Lung (tissue), 12 donors: ENCODE results near the gene SNU13. TPM values are rescaled to one million over a fixed set of nuclear protein-coding genes. Genes with fewer than 3 reads are reported as not detected.
"Not testable (repeated sequence)": the region's sequence is repeated elsewhere in the genome, so short reads cannot be mapped to it uniquely, and the experiment has no call there.

Experiments
- ATAC-seq: fragments of 200-7000 bp; cut with Tn5 transposase; one replicate; pipeline ENCODE4 v1.9.1; 2020; ENCODE audit warnings: moderate number of reproducible peaks; ENCODE audit not compliant: insufficient read depth, low FRiP score
- DNase-seq, 3 donors: peaks; one replicate each; pipeline ENCODE4 v3.0.0-alpha.2; 2013 to 2017
- H3K27ac ChIP-seq, 2 donors: one replicate each; pipeline ENCODE4 v1.5.1; 2013; ENCODE audit warnings: mild to moderate bottlenecking in 2 of 2, moderate library complexity in 2 of 2, control low read depth in 1 of 2, inconsistent platforms in 1 of 2, low read depth in 1 of 2, low read length in 1 of 2
- H3K27me3 ChIP-seq, 3 donors: one replicate each; pipeline ENCODE4 v1.5.1; 2013; ENCODE audit warnings: low read length in 2 of 3; ENCODE audit not compliant: control insufficient read depth in 3 of 3, insufficient read depth in 3 of 3
- H3K36me3 ChIP-seq, 4 donors: one replicate each; pipeline ENCODE4 v1.5.1; 2013; ENCODE audit warnings: low read length in 4 of 4, mild to moderate bottlenecking in 1 of 4, moderate library complexity in 1 of 4; ENCODE audit not compliant: control insufficient read depth in 4 of 4, insufficient read depth in 4 of 4
- H3K4me1 ChIP-seq, 5 donors: one replicate each; pipeline ENCODE4 v1.5.1; 2013; ENCODE audit warnings: low read length in 5 of 5, mild to moderate bottlenecking in 2 of 5, moderate library complexity in 1 of 5; ENCODE audit not compliant: control insufficient read depth in 5 of 5, insufficient read depth in 5 of 5
- H3K4me3 ChIP-seq: one replicate; pipeline ENCODE4 v1.5.1; 2013; ENCODE audit warnings: mild to moderate bottlenecking, control low read depth, moderate library complexity
- H3K9ac ChIP-seq, 2 donors: one replicate each; pipeline ENCODE4 v1.5.1; 2013; ENCODE audit warnings: low read length in 2 of 2, control low read depth in 1 of 2; ENCODE audit not compliant: insufficient read depth in 1 of 2
- H3K9me3 ChIP-seq, 4 donors: one replicate each; pipeline ENCODE4 v1.5.1; 2013; ENCODE audit warnings: low read length in 3 of 4, mild to moderate bottlenecking in 1 of 4, moderate library complexity in 1 of 4; ENCODE audit not compliant: control insufficient read depth in 4 of 4, insufficient read depth in 3 of 4
- whole genome bisulfite sequencing, 2 donors: extraction: QIAGEN DNeasy Blood & Tissue Kit; methylation state at CpG; one replicate each; pipeline ENCODE4 v1.1.7; 2013; 5-methylcytosine and 5-hydroxymethylcytosine counted together
- polyA plus RNA-seq, 2 donors: library from polyadenylated mRNA; stranded (reverse); fragments of 200-250 nt; gene quantifications; one replicate each; pipeline ENCODE4 v1.2.1, GENCODE V29; 2013
- total RNA-seq, 2 donors: library from RNA; depleted of rRNA in 1 of 2; stranded (reverse); fragments of >200 nt in 1 of 2; gene quantifications; one replicate each; pipeline ENCODE4 v1.2.1, GENCODE V29; 2014 to 2021
- TF ChIP-seq, protein P1 (sequence below): IDR thresholded peaks from 2 replicates; pipeline ENCODE4 v1.5.1; 2012; ENCODE audit warnings: mild to moderate bottlenecking; ENCODE audit errors: control extremely low read depth, extremely low read depth
- donor health status: control.
- donor health status: control.
- donor health status: Bipolar disorder and iron deficiency.
- donor health status: healthy.
- donor health status: DM: yes; HTN: yes; CAD: no.

The SNU13 gene
- total and polyA plus RNA-seq, 4 donors = 67.7 to 206 (median 135) TPM

DNA sequence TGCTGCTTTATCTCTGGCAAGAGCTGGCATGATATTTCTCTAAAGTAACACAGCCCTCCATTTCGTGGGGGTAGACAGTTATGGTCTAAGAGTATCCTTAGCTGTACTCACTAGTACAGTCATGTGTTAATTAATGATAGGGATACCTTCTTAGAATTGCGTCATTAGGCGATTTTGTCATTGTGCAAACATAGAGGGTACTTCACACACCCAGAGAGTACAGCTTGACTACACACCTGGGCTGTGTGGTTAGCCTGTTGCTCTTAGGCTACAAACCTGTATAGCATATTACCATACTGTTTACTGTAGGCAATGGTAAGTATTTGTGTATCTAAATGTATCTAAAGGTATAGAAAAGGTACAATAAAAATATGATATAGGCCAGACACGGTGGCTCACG lies 50.5 kb downstream of the SNU13 start:
- peak overlapping the region in 1 of 2 donors; percentile 64 for H3K27ac ChIP-seq
- H3K27me3 ChIP-seq = no peaks in the 10 kb centered on the region
- no peak overlapping the region for H3K9ac ChIP-seq
- WGBS, 2 donors = 75 to 89% methylated on average over 5 of the region's 5 CpGs
- TF ChIP-seq, protein P1, sequence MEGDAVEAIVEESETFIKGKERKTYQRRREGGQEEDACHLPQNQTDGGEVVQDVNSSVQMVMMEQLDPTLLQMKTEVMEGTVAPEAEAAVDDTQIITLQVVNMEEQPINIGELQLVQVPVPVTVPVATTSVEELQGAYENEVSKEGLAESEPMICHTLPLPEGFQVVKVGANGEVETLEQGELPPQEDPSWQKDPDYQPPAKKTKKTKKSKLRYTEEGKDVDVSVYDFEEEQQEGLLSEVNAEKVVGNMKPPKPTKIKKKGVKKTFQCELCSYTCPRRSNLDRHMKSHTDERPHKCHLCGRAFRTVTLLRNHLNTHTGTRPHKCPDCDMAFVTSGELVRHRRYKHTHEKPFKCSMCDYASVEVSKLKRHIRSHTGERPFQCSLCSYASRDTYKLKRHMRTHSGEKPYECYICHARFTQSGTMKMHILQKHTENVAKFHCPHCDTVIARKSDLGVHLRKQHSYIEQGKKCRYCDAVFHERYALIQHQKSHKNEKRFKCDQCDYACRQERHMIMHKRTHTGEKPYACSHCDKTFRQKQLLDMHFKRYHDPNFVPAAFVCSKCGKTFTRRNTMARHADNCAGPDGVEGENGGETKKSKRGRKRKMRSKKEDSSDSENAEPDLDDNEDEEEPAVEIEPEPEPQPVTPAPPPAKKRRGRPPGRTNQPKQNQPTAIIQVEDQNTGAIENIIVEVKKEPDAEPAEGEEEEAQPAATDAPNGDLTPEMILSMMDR = no peak
- ATAC-seq (peak; percentile 80), DNase-seq (peak in 1 of 3 donors; percentile 25)
- H3K4me1 ChIP-seq = peaks cover 0 to 1% (median 0%) of the 10 kb centered on the region in 5 donors
- H3K36me3 ChIP-seq = peaks cover 29 to 68% (median 47%) of the 10 kb centered on the region in 4 donors
- H3K9me3 ChIP-seq = no peaks in the 10 kb centered on the region
- H3K4me3 ChIP-seq = no peak overlapping the region

DNA sequence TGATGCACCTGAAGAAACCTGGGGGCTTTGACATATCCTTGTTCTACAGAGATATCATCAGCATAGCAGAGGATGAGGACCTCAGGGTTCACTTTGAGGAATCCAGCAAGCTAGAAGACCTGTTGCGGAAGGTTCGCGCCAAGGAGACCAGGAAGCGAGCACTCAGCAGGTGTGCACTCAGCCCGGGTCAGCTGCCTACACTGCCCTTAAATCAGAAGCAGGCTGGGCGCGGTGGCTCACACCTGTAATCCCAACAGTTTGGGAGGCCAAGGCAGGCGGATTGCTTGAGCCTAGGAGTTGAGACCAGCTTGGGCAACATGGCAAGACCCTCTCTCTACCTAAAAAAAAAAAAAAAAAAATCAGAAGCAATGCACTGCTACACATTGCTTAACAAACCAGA lies 51.0 kb downstream of the SNU13 start:
- DNase-seq, H3K4me1 ChIP-seq, H3K9ac ChIP-seq, H3K9me3 ChIP-seq, H3K4me3 ChIP-seq, H3K27me3 ChIP-seq: not testable (repeated sequence)
- H3K27ac ChIP-seq = peak overlapping the region in 1 of 2 donors; percentile 58
- ATAC-seq = peak; percentile 54
- H3K36me3 ChIP-seq = peaks cover 29 to 65% (median 45%) of the 10 kb centered on the region in 4 donors
- WGBS, 2 donors = 89 to 95% methylated on average over 8 of the region's 8 CpGs

DNA sequence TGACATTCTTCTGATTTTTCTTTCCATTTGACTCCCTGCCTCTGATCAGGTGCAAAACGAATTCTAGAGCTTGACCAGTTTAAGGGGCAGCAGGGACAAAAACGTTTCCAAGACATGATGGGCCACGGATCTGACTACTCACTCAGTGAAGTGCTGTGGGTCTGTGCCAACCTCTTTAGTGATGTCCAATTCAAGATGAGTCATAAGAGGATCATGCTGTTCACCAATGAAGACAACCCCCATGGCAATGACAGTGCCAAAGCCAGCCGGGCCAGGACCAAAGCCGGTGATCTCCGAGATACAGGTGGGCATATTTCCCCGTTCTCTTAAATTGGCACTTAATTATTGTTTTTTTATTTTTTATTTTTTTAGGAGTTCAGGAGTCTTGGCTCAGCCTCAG lies 52.2 kb downstream of the SNU13 start:
- TF ChIP-seq, protein P1 = no peak
- no peak overlapping the region for H3K9ac ChIP-seq
- H3K27ac ChIP-seq = peak overlapping the region in 1 of 2 donors; percentile 84
- H3K36me3 ChIP-seq = peaks cover 25 to 57% (median 44%) of the 10 kb centered on the region in 4 donors
- no peaks in the 10 kb centered on the region for H3K27me3 ChIP-seq
- WGBS, 2 donors = 78 to 85% methylated on average over 7 of the region's 7 CpGs
- no peak for DNase-seq
- H3K9me3 ChIP-seq = no peaks in the 10 kb centered on the region
- H3K4me1 ChIP-seq = peaks cover 0 to 1% (median 0%) of the 10 kb centered on the region in 5 donors
- no peak overlapping the region for H3K4me3 ChIP-seq
- no peak for ATAC-seq

DNA sequence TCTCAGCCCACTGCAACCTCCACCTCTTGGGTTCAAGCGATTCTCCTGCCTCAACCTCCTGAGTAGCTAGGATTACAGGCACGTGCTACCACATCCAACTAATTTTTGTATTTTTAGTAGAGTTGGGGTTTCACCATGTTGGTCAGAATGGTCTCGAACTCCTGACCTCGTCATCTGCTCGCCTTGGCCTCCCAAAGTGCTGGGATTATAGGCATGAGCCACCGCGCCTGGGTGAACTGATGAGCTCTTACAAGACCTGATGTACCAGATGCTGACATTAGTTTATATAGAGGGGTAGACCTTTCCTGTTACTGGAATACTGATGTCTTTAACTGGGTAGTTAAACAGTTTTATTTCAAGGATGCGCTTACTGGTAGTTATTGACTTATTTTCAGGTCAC lies 54.1 kb downstream of the SNU13 start:
- not testable (repeated sequence) for H3K27ac ChIP-seq, H3K9me3 ChIP-seq, H3K4me1 ChIP-seq, ATAC-seq, H3K27me3 ChIP-seq, DNase-seq, H3K9ac ChIP-seq, H3K4me3 ChIP-seq
- 96 to 97% methylated on average over 8 of the region's 8 CpGs for WGBS, 2 donors
- H3K36me3 ChIP-seq = peaks cover 18 to 47% (median 40%) of the 10 kb centered on the region in 4 donors

DNA sequence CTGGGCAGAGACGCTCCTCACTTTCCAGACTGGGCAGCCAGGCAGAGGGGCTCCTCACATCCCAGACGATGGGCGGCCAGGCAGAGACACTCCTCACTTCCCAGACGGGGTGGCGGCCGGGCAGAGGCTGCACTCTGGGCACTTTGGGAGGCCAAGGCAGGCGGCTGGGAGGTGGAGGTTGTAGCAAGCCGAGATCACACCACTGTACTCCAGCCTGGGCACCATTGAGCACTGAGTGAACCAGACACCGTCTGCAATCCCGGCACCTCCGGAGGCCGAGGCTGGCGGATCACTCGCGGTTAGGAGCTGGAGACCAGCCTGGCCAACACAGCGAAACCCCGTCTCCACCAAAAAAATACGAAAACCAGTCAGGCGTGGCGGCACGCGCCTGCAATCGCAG lies 57.1 kb downstream of the SNU13 start:
- 97 to 99% methylated on average over 11 to 13 of the region's 23 CpGs for WGBS, 2 donors
- not testable (repeated sequence) for ATAC-seq, DNase-seq, H3K9ac ChIP-seq, H3K4me3 ChIP-seq, H3K9me3 ChIP-seq, H3K27ac ChIP-seq, H3K27me3 ChIP-seq, H3K4me1 ChIP-seq
- H3K36me3 ChIP-seq = peaks cover 14 to 47% (median 40%) of the 10 kb centered on the region in 4 donors

DNA sequence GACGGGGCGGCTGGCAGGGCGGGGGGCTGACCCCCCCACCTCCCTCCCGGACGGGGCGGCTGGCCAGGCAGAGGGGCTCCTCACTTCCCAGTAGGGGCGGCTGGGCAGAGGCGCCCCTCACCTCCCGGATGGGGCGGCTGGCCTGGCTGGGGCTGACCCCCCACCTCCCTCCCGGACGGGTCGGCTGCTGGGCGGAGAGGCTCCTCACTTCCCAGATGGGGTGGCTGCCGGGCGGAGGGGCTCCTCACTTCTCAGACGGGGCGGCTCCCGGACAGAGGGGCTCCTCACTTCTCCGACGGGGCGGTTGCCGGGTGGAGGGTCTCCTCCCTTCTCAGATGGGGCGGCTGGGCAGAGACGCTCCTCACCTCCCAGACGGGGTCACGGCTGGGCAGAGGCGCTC lies 57.6 kb downstream of the SNU13 start:
- not testable (repeated sequence) for H3K27ac ChIP-seq, H3K4me3 ChIP-seq, ATAC-seq, H3K9me3 ChIP-seq, DNase-seq, H3K27me3 ChIP-seq, H3K9ac ChIP-seq, H3K4me1 ChIP-seq
- WGBS, 2 donors = 96 to 97% methylated on average over 16 to 25 of the region's 28 CpGs
- peaks cover 14 to 46% (median 36%) of the 10 kb centered on the region in 4 donors for H3K36me3 ChIP-seq
